GM12874 (cell line): ENCODE measurements around the gene GNPDA2.

ENCODE experiments used
- CTCF ChIP-seq: IDR thresholded peaks from 2 replicates; pipeline ENCODE4 v1.5.1; 2011; ENCODE audit warnings: low read depth, mild to moderate bottlenecking, control low read depth, low read length, moderate library complexity; ENCODE audit not compliant: insufficient read depth

The GNPDA2 gene

GRCh38 chr4:44678094-44679041 lies 48.0 kb downstream of the GNPDA2 start, which contains the start of gene GUF1:
Gene GUF1 (plus strand): TSS chr4:44678420. CDS start chr4:44678623, 203 bp downstream.
- TF ChIP-seq CTCF: no peak

- no peak for TF ChIP-seq CTCF
Observed at GRCh38 chr4:44675366-44675765, 51.0 kb downstream of the GNPDA2 start.

GRCh38 chr4:44674471-44674870 lies 51.9 kb downstream of the GNPDA2 start:
- no peak for TF ChIP-seq CTCF

GRCh38 chr4:44671636-44672035 lies 54.7 kb downstream of the GNPDA2 start:
- TF ChIP-seq CTCF: no peak

GRCh38 chr4:44670506-44671199 lies 55.7 kb downstream of the GNPDA2 start:
- no peak for TF ChIP-seq CTCF

GRCh38 chr4:44668526-44668925 lies 57.8 kb downstream of the GNPDA2 start:
- no peak for TF ChIP-seq CTCF

- no peak for TF ChIP-seq CTCF
Observed at GRCh38 chr4:44663539-44664263, 62.7 kb downstream of the GNPDA2 start.
